Suppressor macrophage treated with lipopolysaccharide for 4 hours (primary cell): ENCODE data around the gene PAIP2.
A peak's percentile ranks its signal among the peaks of the same experiment; 100 is the strongest.
"Not testable (repeated sequence)": the region's sequence is repeated elsewhere in the genome, so short reads cannot be mapped to it uniquely, and the experiment has no call there.

Source experiments
- DNase-seq: peaks from one replicate; pipeline ENCODE4 v3.0.0-alpha.2; 2020

Gene PAIP2

DNA sequence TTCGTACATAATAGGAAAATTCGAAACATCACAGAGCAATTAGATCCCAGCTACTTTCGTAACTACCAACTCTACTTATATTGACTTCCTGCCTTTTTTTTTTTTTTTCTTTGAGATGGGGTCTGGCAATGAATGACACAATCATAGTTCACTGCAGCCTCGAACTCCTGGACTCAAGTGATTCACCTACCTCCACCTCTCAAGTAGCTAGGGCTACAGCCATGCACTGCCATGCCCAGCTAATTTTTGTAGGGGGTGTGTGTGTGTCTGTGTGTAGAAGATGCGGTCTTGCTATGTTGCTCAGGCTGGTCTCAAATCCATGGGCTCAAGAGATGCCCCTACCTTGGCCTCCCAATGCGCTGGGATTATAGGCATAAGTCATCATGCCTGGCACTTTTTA is 5.8 kb upstream of the PAIP2 start:
- DNase-seq: no peak

DNA sequence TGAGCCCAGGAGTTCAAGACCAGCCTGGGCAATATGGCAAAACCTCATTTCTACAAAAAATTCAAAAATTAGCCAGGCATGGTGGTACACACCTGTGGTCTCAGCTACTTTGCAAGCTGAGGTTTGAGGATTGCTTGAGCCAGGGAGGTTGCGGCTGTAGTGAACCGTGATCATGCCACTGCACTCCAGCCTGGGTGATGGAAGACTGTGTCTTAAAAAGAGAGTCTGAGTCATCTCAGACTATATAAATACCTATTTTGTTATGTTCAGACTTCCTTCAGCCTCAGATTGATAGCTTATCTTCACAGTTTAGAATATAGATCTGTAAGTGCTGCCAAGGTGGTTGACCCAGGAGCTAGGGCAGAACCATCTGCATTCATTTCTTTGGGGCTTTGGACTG is 1.6 kb upstream of the PAIP2 start:
- DNase-seq: no peak

DNA sequence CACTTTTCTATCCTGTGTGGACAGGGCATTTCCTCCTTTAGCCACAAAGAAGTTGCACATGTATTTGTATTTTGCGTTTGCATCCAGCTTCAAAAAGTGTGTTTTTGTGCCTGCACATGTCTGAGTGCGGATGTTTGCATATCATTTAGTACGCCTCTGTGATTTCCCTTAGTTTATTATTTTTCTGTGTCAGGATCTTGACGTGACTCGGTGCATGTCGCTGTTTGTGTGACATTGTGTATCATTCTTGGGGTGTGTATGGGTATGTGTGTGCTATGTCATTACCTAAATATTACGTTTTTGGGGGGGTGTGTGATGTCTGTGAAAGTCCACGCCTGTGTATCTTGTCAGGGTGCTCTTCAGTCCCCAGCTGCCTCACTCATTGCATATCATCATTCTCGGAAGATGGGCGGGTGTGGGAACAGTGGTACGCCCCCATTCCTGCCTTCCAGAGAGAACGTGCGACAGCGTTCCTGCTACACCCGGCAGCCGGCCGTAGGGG is 416 bp upstream of the PAIP2 start:
- no peak for DNase-seq

DNA sequence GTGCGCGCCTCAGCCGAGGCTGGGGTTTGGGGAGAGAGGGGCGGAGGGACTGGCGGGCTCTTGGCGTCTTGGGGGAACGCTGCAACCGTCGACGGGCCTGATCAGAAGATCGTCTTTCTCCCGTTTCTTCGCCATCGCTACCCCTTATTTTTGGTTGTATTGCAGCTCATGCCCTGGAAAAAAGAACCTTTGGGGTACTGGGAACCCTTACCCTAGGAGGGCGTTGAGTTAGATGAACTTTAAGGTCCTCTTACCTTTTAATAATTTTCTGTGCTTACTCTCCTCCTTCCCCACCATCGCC is 719 bp downstream of the PAIP2 start:
- DNase-seq: no peak

DNA sequence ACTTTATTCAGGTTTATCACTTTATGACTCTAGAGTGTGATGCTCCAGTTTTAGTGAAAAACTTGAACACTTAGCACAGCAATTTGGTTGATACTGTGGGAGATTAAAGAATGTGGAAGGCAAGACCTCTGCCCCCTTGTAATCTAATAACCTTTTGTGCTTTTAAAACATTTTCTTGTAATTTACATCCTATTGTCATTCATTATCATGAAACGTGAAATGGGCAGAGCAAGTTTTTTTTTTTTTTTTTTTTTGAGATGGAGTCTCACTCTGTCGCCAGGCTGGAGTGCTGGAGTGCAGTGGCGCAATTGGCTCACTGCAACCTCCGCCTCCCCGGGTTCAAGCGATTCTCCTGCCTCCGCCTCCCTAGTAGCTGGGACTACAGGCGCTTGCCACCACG is 1.8 kb downstream of the PAIP2 start:
- no peak for DNase-seq

DNA sequence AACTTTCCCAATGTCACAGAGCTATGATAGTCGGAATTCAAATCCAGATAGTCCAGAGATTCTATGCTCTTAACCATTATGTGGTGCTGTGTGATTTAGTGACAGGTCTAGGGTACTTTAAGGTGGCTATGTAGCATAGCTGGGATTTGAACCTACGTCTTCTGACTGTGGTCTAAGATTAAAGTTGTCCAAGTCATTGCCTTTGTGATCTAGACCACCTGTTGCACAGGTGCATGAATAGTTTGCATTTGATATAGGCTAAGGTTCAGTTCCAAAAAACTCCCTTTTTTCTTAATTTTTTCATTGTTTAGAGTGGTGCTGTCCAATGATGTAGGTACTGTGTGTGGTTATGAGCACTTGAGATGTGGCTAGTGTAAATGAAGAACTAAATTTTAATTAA is 2.5 kb downstream of the PAIP2 start:
- DNase-seq: no peak

DNA sequence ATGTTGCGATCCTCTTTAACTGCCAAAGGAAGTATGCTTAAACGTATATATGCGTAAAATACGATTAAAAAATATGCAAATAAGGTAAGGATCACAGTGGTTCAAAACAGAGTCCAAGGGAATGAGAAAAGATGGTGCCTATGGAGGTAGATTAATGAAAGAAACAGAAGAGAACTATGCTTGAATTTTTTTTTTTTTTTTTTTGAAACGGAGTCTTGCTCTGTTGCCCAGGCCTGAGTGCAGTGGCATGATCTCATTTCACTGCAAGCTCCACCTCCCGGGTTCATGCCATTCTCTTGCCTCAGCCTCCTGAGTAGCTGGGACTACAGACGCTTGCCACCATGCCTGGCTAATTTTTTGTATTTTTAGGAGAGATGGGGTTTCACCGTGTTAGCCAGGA is 3.8 kb downstream of the PAIP2 start:
- not testable (repeated sequence) for DNase-seq

DNA sequence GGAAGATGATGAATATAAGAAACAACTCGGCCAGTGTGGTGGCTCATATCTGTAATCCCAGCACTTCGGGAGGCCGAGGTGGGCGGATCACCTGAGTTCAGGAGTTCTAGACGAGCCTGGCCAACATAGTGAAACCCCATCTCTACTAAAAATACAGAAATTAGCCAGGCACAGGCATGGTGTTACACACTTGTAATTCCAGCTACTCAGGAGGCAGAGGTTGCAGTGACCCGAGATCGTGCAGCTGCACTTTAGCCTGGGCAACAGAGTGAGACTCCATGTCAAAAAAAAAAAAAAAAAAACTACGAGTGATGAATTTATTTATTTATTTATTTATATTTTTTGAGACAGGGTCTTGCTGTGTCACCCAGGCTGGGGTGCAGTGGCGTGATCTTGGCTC is 6.2 kb downstream of the PAIP2 start:
- not testable (repeated sequence) for DNase-seq

DNA sequence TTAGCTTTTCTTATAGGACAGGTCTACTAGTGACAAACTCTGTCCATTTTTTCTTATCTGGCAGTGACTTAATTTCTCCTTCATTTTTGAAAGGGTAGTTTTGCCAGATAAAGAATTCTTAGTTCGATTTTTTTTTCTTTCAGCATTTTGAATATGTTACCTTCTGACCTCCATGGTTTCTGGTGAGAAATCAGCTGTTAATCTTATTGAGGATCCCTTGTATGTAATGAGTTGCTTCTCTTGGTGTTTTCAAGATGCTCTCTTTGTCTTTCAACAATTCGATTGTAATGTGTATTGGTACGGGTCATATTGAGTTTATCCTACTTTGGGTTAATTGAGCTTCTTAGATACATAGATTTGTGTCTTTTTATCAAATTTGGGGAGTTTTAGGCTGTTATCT is 12.5 kb downstream of the PAIP2 start:
- no peak for DNase-seq

DNA sequence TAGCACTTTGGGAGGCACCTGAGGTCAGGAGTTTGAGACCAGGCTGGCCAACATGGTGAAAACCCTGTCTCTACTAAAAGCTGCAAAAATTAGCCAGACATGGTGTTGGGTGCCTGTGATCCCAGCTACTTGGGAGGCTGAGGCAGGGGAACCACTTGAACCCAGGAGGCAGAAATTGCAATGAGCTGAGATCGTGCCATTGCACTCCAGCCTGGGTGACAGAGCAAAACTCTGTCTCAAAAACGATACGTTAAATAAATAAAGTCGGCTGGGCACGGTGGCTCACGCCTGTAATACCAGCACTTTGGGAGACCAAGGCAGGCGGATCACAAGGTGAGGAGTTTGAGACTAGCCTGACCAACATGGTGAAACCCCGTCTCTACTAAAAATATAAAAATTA is 14.2 kb downstream of the PAIP2 start:
- not testable (repeated sequence) for DNase-seq

DNA sequence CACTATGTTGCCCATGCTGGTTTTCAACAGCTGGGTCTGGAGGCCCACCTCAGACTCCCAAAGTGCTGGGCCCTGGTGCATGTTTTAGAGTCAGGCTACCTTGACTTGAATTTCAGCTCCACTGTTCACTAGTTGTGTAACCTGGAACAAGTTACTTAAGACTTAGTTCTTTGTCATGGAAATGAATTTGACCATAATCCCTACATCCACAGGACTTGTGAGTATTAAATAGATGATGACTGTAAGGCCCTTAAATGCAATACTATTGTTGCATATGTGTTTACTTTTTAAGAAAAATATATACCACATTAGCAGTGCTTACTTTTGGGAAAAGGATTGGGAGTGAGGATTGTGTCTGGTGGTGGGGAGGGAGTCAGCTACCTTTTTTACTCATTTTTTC is 16.4 kb downstream of the PAIP2 start:
- no peak for DNase-seq

DNA sequence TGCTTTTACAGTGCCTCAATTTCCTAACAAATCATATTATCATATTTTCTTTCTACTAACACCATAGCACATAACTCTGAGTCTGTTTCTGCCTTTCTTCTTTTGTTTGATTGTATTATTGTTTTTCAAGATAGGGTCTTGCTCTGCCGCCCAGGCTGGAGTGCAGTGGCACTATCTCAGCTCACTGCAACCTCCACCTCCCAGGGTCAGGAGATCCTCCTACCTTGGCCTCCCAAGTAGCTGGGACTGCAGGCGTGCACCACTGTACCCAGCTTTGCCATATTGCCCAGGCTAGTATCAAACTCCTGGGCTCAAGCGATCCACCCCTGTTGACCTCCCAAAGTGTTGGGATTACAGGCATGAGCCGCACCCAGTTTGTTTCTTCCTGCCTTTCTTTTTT is 18.7 kb downstream of the PAIP2 start:
- DNase-seq: no peak

DNA sequence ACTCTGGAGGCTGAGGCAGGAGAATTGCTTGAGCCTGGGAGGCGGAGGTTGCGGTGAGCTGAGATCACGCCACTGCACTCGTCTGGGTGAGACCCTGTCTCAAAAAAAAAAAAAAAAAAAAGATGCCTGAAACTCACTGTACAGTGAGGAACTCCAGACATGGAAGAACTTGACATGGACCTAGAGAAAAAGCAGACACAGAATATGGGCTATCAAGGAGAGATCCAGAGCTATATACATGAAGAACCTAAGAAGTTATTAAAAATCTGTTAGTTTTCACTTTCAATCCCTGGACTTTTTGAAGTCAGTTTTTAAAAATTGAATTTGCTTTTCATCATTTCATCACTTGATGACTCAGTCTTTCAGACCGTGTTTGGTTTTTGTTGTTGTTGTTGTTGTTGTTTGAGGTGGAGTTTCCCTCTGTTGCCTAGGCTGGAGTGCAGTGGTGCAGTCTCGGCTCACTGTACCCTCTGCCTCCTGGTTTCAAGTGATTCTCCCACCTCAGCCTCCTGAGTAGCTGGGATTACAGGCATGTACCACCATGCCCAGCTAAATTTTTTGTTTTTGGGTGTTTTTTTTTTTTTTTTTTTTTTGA is 20.3 kb downstream of the PAIP2 start:
- DNase-seq: peak; percentile 17

DNA sequence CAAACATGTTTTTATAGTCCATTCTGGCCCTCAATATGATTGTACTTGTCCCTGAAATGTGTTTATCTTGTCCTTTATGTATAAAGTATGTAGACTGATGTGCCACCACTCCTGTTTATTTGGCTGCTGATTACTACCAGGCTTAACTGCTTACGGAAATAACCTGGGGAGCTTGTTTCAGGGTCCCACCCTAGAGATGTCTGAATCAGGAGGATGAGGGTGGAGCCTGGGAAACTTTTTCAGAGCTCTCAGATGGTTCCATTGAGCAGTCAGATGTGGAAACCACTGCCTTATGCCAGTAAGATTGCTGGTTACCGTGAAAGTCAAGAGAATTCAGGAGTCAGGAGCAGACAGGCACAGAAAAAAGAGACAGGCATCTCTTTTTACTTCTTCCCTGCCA is 22.3 kb downstream of the PAIP2 start:
- no peak for DNase-seq

DNA sequence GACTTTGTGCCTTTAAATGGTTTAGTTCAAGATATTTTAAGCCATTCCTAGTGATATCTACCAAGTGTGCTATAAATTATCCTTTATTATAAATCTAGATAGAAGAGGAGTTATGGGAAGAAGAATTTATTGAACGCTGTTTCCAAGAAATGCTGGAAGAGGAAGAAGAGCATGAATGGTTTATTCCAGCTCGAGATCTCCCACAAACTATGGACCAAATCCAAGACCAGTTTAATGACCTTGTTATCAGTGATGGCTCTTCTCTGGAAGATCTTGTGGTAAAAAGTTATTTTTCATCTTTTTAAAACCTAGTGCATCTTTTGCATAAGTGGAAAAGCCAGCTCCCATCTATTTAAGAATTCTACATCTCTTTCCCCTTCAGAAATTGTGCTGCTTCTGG is 22.8 kb downstream of the PAIP2 start:
- DNase-seq: no peak

DNA sequence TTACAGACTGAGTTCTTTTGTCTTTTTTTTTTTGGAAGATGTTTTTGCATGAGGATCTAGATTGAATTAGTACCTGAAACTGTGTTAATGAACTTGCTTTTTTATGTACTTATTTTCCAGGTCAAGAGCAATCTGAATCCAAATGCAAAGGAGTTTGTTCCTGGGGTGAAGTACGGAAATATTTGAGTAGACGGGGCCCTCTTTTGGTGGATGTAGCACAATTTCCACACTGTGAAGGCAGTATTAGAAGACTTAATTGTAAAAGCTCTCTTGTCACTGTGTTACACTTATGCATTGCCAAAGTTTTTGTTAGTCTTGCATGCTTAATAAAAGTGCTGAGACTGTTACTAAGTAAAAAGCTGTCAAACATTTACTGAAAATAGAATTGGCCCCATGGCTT is 27.0 kb downstream of the PAIP2 start:
- peak; percentile 7 for DNase-seq

DNA sequence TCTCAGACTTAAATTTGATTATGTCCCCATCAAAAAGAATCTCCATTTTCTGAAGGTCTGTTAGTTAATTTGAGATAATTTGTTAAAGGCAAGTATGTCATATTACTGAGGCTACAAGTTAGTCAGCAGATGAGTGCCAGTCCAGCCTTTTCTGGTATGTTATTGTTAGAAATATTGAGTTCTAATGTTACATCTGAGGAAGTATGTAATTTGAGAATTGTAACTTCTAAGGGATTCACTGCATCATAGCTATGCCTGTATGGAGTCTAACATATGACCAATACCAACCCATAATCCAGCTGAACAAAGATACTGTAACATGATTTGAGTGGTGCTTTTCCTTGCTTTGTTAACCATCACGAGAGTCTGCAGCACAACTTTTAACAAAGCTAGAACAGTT is 27.5 kb downstream of the PAIP2 start:
- no peak for DNase-seq

DNA sequence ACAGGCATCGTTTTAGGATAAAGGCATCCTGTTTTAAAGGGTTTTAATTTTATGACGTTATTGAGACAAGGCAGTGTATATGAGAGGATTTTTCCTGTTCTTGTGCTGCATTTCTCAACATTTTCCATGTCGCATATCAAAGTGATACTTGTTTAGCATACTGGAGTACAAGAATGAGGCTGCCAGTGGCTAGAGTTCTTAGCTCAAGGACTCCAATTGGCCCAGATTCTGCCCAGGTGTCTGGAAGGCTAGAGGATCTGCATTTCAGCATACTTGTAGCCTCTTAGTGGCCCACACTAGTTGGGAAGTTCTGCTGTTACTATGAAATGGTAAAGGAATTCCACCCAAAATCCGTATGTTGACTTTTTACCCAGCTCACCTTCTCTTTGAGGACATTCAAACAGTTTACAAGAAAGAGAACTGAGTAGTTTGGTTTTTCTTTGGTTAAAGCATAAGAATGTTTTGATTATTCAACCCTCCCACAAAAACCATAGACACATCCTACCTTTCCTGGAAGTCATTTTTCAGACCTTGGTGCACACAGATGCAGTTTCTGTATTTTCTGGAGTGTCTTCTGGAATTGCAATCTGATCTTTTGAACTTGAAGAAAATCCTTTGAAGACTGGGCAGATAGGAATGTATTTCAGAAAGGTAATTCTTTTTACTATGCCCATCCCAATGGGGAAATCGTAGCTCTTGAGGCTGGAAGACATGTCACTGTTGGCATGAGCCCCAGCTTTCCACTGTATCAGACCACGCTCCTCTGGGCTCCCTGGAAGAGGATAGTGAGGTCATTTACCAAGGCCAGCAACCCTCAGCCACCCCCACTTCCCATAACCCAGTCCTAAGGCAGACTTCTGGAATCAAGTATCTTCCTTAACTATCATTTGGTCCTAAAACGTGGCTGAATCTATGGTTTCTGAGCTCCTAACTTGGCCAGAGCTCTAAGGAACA is 30.1 kb downstream of the PAIP2 start:
- no peak for DNase-seq

DNA sequence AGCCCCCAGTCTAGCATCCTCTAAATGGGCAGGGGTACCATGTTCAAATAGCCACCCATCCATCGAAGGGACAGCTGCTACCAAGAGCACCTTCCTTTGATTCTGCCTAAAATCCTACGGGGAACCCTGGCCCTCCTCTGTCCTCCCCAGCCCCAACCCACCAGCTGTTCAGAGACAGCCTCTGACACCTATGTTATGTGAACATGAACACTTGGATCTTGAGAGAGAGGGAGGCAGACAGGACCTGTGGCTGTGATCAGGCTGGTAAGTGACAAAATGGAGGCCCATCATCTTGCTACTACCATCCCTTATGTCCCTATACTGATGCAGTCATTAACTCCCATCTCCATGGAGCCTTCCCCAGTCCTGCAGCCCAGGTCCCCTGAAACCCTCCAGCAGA is 33.3 kb downstream of the PAIP2 start:
- DNase-seq: no peak

DNA sequence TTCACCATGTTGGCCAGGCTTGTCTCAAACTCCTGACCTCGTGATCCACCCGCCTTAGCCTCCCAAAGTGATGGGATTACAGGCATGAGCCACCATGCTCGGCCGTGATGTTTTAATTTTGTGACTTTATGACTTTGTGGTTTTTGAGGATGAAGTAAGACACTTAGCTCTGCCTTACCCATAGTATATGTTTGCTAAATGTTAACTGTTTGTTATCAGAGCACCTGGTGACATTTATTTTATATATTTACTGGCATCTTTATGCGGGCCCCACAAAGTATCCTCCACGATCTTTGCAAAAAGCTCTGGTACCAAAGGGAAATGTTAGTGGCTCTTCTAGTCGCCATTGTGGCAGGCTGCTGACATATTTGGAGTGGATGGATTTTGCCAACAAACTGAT is 34.7 kb downstream of the PAIP2 start:
- DNase-seq: no peak

DNA sequence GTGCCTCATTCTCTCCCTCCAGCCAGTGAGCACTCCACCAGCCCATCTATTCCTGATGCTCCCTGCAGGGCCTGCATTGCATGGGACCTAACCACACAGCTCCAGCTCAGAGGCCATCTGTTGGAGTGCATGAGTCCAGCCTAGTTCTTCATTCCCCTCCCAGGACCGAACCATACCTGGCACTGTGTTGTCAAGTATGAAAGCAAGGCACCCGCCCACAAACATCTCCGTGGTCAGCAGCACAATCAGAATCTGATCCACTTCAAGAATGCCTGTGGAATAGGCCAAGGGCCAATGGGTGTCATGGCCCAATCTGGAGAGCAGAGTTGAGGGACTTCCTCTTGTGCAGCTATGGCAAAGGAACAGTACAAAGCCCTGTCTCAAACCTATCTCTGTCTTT is 35.6 kb downstream of the PAIP2 start:
- DNase-seq: no peak

DNA sequence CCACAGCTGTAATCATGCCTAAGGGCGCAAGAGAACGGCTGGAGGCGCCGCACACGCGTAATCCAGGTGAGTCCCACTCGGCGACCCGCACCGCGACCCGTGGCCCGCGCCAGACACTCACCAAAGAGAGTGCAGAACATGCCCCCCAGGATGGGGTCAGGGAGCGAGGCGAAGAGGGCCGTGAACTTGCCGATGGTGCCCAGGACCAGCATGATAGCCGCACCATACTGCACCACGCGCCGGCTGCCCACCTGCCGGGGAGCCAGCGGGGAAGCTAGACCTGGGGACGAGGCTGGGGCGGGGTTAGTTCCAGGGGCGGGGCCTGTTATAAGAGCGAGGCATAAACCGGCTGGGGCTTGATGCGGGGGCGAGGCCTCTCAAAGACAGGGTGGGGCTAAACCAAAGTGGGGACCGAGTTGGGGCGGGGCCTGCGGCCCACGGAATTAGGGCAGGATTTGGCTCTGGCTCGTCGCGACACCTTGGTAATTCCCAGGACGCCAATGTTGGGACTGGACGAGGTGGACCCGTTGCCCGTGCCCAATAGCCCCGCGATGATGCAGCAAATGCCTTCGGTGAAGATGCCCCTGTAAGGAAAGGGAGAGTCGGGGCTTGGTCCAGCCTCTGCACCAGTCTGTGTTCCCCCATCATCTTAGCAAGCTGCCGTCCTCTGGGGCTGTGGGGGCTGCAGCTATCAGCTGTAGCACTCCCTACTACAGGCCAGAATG is 36.6 kb downstream of the PAIP2 start:
- DNase-seq: no peak

DNA sequence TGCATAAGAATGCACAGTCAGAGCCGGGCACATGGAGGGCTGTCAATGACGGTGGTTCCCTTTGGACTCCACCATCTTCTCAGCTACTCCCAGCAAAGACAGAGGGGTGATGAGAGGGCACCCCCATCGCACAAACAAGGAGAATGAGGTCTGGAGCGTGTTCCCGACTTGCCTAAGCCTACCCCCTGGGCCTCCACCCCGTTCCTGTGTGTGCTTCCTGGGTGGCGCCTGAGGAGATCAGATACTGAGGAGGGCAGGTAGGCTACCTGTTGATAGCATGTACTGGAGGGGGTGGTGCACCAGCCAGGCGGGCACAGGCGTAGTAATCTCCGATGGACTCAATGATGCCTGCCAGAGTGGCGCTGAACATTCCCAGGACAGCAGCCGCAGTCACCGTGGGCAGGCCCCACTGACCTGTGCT is 37.3 kb downstream of the PAIP2 start:
- no peak for DNase-seq
